Measurements from ENCODE around the gene LRRC71.

DNA sequence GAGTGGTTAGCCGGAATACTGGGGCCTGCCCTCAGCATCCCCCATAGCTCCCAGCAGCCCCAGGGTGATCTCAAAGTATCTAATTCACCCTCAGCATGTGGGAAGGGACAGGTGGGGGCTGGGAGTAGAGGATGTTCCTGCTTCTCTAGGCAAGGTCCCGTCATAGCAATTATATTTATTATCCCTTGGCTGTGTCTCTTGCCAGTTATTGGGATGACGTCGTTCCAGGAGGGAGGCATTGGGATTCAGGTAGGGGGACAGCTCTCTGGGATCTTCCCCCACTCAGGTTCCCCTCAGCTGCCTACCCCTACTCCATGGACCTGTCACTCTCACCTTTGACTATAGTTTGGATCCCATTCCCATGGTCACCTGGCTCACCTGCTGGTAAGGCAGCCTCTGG is 38.8 kb upstream of the LRRC71 start:
- TF ChIP-seq, protein P1, sequence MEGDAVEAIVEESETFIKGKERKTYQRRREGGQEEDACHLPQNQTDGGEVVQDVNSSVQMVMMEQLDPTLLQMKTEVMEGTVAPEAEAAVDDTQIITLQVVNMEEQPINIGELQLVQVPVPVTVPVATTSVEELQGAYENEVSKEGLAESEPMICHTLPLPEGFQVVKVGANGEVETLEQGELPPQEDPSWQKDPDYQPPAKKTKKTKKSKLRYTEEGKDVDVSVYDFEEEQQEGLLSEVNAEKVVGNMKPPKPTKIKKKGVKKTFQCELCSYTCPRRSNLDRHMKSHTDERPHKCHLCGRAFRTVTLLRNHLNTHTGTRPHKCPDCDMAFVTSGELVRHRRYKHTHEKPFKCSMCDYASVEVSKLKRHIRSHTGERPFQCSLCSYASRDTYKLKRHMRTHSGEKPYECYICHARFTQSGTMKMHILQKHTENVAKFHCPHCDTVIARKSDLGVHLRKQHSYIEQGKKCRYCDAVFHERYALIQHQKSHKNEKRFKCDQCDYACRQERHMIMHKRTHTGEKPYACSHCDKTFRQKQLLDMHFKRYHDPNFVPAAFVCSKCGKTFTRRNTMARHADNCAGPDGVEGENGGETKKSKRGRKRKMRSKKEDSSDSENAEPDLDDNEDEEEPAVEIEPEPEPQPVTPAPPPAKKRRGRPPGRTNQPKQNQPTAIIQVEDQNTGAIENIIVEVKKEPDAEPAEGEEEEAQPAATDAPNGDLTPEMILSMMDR (conservative IDR thresholded peaks at IDR 0.05; ENCODE audit: low read depth, low read length): no peak
- TF ChIP-seq POLR2A (IDR thresholded peaks at IDR 0.05; ENCODE audit: low read depth, low read length): no peak
- no peak for TF ChIP-seq MAZ (IDR thresholded peaks at IDR 0.05; ENCODE audit: borderline replicate concordance, low read depth, low read length)
- no peak for TF ChIP-seq RCOR1 (IDR thresholded peaks at IDR 0.05; ENCODE audit: insufficient replicate concordance, low read length)
- no peak for TF ChIP-seq RAD21 (IDR thresholded peaks at IDR 0.05; ENCODE audit: low read length)
- TF ChIP-seq, protein P2, sequence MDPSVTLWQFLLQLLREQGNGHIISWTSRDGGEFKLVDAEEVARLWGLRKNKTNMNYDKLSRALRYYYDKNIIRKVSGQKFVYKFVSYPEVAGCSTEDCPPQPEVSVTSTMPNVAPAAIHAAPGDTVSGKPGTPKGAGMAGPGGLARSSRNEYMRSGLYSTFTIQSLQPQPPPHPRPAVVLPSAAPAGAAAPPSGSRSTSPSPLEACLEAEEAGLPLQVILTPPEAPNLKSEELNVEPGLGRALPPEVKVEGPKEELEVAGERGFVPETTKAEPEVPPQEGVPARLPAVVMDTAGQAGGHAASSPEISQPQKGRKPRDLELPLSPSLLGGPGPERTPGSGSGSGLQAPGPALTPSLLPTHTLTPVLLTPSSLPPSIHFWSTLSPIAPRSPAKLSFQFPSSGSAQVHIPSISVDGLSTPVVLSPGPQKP (IDR thresholded peaks at IDR 0.05; ENCODE audit: borderline replicate concordance, low read depth, low read length): no peak
- no peak for TF ChIP-seq RFX5 (IDR thresholded peaks at IDR 0.05; ENCODE audit: low read depth, low read length)
- TF ChIP-seq BHLHE40 (IDR thresholded peaks at IDR 0.05; ENCODE audit: low read depth, low read length): no peak
- TF ChIP-seq SMC3 (IDR thresholded peaks at IDR 0.05; ENCODE audit: low read depth, low read length): no peak
- TF ChIP-seq, protein P3, sequence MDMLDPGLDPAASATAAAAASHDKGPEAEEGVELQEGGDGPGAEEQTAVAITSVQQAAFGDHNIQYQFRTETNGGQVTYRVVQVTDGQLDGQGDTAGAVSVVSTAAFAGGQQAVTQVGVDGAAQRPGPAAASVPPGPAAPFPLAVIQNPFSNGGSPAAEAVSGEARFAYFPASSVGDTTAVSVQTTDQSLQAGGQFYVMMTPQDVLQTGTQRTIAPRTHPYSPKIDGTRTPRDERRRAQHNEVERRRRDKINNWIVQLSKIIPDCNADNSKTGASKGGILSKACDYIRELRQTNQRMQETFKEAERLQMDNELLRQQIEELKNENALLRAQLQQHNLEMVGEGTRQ (IDR thresholded peaks at IDR 0.05; ENCODE audit: low read depth, low read length): no peak

Measured in IMR-90 (cell line).